Epithelial cell of prostate (primary cell): ENCODE data around the gene IRS2.

Experiments
- DNase-seq: peaks from one replicate; pipeline ENCODE4 v3.0.0-alpha.2; 2011; ENCODE audit warnings: low read depth, low spot score
- H3K27ac ChIP-seq: fragments of 450-650 bp; 2 replicates; pipeline ENCODE4 v1.5.1; 2017; ENCODE audit warnings: mild to moderate bottlenecking

IRS2 gene

GRCh38 chr13:109717686-109718085 lies 68.7 kb downstream of the IRS2 start:
- no peak overlapping the region for H3K27ac ChIP-seq

GRCh38 chr13:109715902-109716301 lies 70.5 kb downstream of the IRS2 start:
- no peak for DNase-seq
- no peak overlapping the region for H3K27ac ChIP-seq

More at GRCh38 chr13:109717686-109718085, 68.7 kb downstream of the IRS2 start:
- DNase-seq: no peak

- no peak for DNase-seq
- H3K27ac ChIP-seq: no peak overlapping the region
Measured at GRCh38 chr13:109713681-109714080, 72.7 kb downstream of the IRS2 start.

- DNase-seq: no peak
Measured at GRCh38 chr13:109712124-109712722, 74.2 kb downstream of the IRS2 start.

GRCh38 chr13:109707742-109708617 lies 78.4 kb downstream of the IRS2 start:
- no peak overlapping the region for H3K27ac ChIP-seq
- DNase-seq: no peak

More at GRCh38 chr13:109712124-109712722, 74.2 kb downstream of the IRS2 start:
- H3K27ac ChIP-seq: no peak overlapping the region

- no peak for DNase-seq
- H3K27ac ChIP-seq: no peak overlapping the region
Measured at GRCh38 chr13:109707044-109707741, 79.2 kb downstream of the IRS2 start.

- no peak for DNase-seq
- H3K27ac ChIP-seq: peak overlapping the region; percentile 82
Measured at GRCh38 chr13:109706015-109706715, 80.2 kb downstream of the IRS2 start.

GRCh38 chr13:109704771-109705635 lies 81.4 kb downstream of the IRS2 start:
- peak; percentile 16 for DNase-seq
- H3K27ac ChIP-seq: peak overlapping the region; percentile 82

GRCh38 chr13:109703250-109703649 lies 83.1 kb downstream of the IRS2 start:
- no peak overlapping the region for H3K27ac ChIP-seq
- DNase-seq: no peak
